Transverse colon (tissue), 4 donors: Measurements from ENCODE around the gene MOGAT3. TPM values are rescaled to one million over a fixed set of nuclear protein-coding genes. Genes with fewer than 3 reads are reported as not detected.

Source experiments
- DNase-seq: peaks from one replicate; pipeline ENCODE4 v3.0.0-alpha.2; 2019
- H3K27ac ChIP-seq, 4 donors: fragments of 200-600 bp; sonication (generic); 2 replicates each; pipeline ENCODE4 v1.5.1; 2016 to 2018; ENCODE audit warnings: inconsistent platforms in 4 of 4
- H3K27me3 ChIP-seq: fragments of 200-600 bp; sonication (generic); 2 replicates; pipeline ENCODE4 v1.5.1; 2017; ENCODE audit warnings: inconsistent platforms
- H3K36me3 ChIP-seq, 4 donors: fragments of 200-600 bp; sonication (generic); 2 replicates each; pipeline ENCODE4 v1.5.1; 2017 to 2019; ENCODE audit warnings: inconsistent platforms in 4 of 4
- H3K4me1 ChIP-seq, 4 donors: fragments of 200-600 bp; sonication (generic); 2 replicates each; pipeline ENCODE4 v1.5.1; 2017 to 2020; ENCODE audit warnings: inconsistent platforms in 4 of 4
- H3K4me3 ChIP-seq, 4 donors: fragments of 200-600 bp; sonication (generic); 1 replicate in 1 of 4; 2 replicates in 3 of 4; pipeline versions ENCODE4 v1.5.1 to v1.6.1; 2017 to 2019; ENCODE audit warnings: inconsistent platforms in 4 of 4
- H3K9me3 ChIP-seq, 2 donors: fragments of 200-600 bp; sonication (generic); 2 replicates each; pipeline ENCODE4 v1.5.1; 2017 to 2019; ENCODE audit warnings: inconsistent platforms in 2 of 2
- EP300 ChIP-seq: sonication (generic); formaldehyde crosslinking; IDR thresholded peaks from one replicate; pipeline ENCODE4 v1.6.1; 2017; ENCODE audit warnings: antibody characterized with exemption, low read depth
- POLR2A ChIP-seq: fragments of 450-650 bp; IDR thresholded peaks from one replicate; pipeline ENCODE4 v1.6.1; 2016; ENCODE audit warnings: antibody characterized with exemption, mild to moderate bottlenecking, moderate library complexity
- POLR2AphosphoS5 ChIP-seq, 3 donors: sonication (generic); formaldehyde crosslinking; IDR thresholded peaks; one replicate each; pipeline ENCODE4 v1.6.1; 2016; ENCODE audit warnings: antibody characterized with exemption in 3 of 3
- WGBS, 2 donors: methylation state at CpG; one replicate each; pipeline ENCODE4 v1.1.5; 2018; ENCODE audit warnings: low coverage in 1 of 2; 5-methylcytosine and 5-hydroxymethylcytosine counted together
- in situ Hi-C, 4 donors: fragments of 200-750 bp; cut with MboI; loops; one replicate each; pipeline versions ENCODE4 v1.15.0 to v1.15.1; 2017; ENCODE audit warnings: low sequenced_read_pairs in 3 of 4, low pct_ligation_motif_present in 1 of 4, low pct_unique_long_range_greater_than_20kb in 1 of 4
- intact Hi-C: fragments of 100-400 bp; cut with DNase I; formaldehyde crosslinking; loops from one replicate; pipeline ENCODE4 v1.15.1; 2023; ENCODE audit warnings: low total_unique reads
- total RNA-seq, 4 donors: library from RNA; depleted of rRNA; stranded (reverse); fragments of >200 nt; gene quantifications; one replicate each; pipeline ENCODE4 v1.1.0, GENCODE V29; 2016
- TF ChIP-seq, protein P1 (sequence below), 5 experiments: fragments of 200-600 bp in 3 of 5; fragments of 450-650 bp in 2 of 5; sonication (generic) in 3 of 5; IDR thresholded peaks; 1 replicate in 2 of 5; 2 replicates in 3 of 5; pipeline ENCODE4 v1.5.1; 2016 to 2017; ENCODE audit warnings: antibody characterized with exemption in 5 of 5, inconsistent platforms in 3 of 5, mild to moderate bottlenecking in 2 of 5, moderate library complexity in 1 of 5

Gene MOGAT3
- total RNA-seq, 4 donors from 2014 or later = 31.7 to 56.9 (median 44.3) TPM

- no peak for DNase-seq
- WGBS, 2 donors = 78 to 92% methylated on average over 5 to 31 of the region's 31 CpGs
- Histone ChIP-seq H3K27ac (no peak overlapping the region), H3K4me1 (peaks cover 22 to 41% (median 32%) of the 10 kb centered on the region in 4 donors), H3K27me3 (peaks cover 40% of the 10 kb centered on the region), H3K36me3 (peaks cover 0 to 8% (median 3%) of the 10 kb centered on the region in 4 donors), H3K4me3 (no peak overlapping the region), H3K9me3 (no peaks in the 10 kb centered on the region)
- in situ Hi-C loops = no loop called here
- TF ChIP-seq POLR2A (no peak), EP300 (no peak), POLR2AphosphoS5 (IDR thresholded peaks at IDR 0.05) (no peak)
- TF ChIP-seq, protein P1, sequence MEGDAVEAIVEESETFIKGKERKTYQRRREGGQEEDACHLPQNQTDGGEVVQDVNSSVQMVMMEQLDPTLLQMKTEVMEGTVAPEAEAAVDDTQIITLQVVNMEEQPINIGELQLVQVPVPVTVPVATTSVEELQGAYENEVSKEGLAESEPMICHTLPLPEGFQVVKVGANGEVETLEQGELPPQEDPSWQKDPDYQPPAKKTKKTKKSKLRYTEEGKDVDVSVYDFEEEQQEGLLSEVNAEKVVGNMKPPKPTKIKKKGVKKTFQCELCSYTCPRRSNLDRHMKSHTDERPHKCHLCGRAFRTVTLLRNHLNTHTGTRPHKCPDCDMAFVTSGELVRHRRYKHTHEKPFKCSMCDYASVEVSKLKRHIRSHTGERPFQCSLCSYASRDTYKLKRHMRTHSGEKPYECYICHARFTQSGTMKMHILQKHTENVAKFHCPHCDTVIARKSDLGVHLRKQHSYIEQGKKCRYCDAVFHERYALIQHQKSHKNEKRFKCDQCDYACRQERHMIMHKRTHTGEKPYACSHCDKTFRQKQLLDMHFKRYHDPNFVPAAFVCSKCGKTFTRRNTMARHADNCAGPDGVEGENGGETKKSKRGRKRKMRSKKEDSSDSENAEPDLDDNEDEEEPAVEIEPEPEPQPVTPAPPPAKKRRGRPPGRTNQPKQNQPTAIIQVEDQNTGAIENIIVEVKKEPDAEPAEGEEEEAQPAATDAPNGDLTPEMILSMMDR (IDR thresholded peaks at IDR 0.05) = no peak
- intact Hi-C loops = no loop called here
Observed at GRCh38 chr7:101159696-101160674, 40.9 kb downstream of the MOGAT3 start.

GRCh38 chr7:101156866-101157589 is 43.8 kb downstream of the MOGAT3 start:
- H3K36me3 ChIP-seq = peaks cover 0 to 8% (median 3%) of the 10 kb centered on the region in 4 donors
- intact Hi-C loops = no loop called here

DNA sequence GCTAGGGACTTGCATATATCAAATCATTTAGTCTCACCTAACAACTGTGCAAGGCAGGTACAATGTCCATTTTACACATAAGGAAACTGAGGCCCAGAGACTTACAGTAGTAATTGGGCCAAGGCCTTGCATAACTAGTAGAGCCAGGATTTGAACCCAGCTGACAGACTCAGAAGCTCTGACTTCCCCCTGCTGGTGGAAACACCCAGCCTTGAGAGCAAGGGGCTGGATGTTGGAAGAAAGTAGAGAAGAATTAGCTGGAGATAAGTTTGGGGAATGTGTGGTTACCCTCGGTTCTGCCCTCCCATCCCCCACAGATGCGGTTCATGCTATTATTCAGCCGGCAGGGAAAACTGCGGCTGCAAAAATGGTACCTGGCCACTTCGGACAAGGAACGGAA is 44.6 kb downstream of the MOGAT3 start:
- Histone ChIP-seq H3K4me3 (no peak overlapping the region), H3K27ac (peak overlapping the region in 1 of 4 donors; percentile 34), H3K27me3 (peaks cover 3% of the 10 kb centered on the region), H3K36me3 (peaks cover 0 to 8% (median 3%) of the 10 kb centered on the region in 4 donors), H3K9me3 (no peaks in the 10 kb centered on the region), H3K4me1 (peaks cover 5 to 16% (median 10%) of the 10 kb centered on the region in 4 donors)
- DNase-seq = no peak
- in situ Hi-C loops (no loop called here), intact Hi-C loops (no loop called here)
- WGBS, 2 donors = 73 to 85% methylated on average over 2 to 6 of the region's 6 CpGs
- TF ChIP-seq EP300 (no peak), POLR2AphosphoS5 (IDR thresholded peaks at IDR 0.05) (no peak), POLR2A (no peak)
- TF ChIP-seq, protein P1 (IDR thresholded peaks at IDR 0.05) = no peak

More at GRCh38 chr7:101156866-101157589, 43.8 kb downstream of the MOGAT3 start:
- H3K27me3 ChIP-seq = peaks cover 10% of the 10 kb centered on the region
- no peaks in the 10 kb centered on the region for H3K9me3 ChIP-seq
- TF ChIP-seq POLR2AphosphoS5 (IDR thresholded peaks at IDR 0.05) = peak in 1 of 3 donors; percentile 2
- no peak for TF ChIP-seq POLR2A
- in situ Hi-C loops = no loop called here
- H3K27ac ChIP-seq = peak overlapping the region in 2 of 4 donors; percentile 34
- no peak overlapping the region for H3K4me3 ChIP-seq
- H3K4me1 ChIP-seq = peaks cover 5 to 16% (median 11%) of the 10 kb centered on the region in 4 donors
- WGBS, 2 donors = 51 to 66% methylated on average over 6 to 14 of the region's 14 CpGs
- DNase-seq = peak; percentile 80

GRCh38 chr7:101155303-101155702 is 45.5 kb downstream of the MOGAT3 start:
- 38 to 59% methylated on average over 3 to 4 of the region's 4 CpGs for WGBS, 2 donors
- Histone ChIP-seq H3K36me3 (peaks cover 0 to 8% (median 3%) of the 10 kb centered on the region in 4 donors), H3K27me3 (no peaks in the 10 kb centered on the region), H3K4me3 (peak overlapping the region; percentile 59 to 96 (median 88)), H3K4me1 (peaks cover 5 to 16% (median 10%) of the 10 kb centered on the region in 4 donors), H3K27ac (peak overlapping the region; percentile 66 to 85 (median 78)), H3K9me3 (no peaks in the 10 kb centered on the region)
- in situ Hi-C loops = no loop called here
- intact Hi-C loops = no loop called here
- TF ChIP-seq POLR2AphosphoS5 (IDR thresholded peaks at IDR 0.05) (no peak), EP300 (no peak), POLR2A (no peak)
- TF ChIP-seq, protein P1 (IDR thresholded peaks at IDR 0.05) = no peak
- DNase-seq = no peak
